Right lobe of liver (tissue), 6 donors: ENCODE measurements around the gene FILIP1L. TPM values are rescaled to one million over a fixed set of nuclear protein-coding genes. Genes with fewer than 3 reads are reported as not detected.

Experiments used
- ATAC-seq, 4 donors: fragments of 200-7000 bp; cut with Tn5 transposase; one replicate each; pipeline ENCODE4 v1.9.1; 2020; ENCODE audit warnings: mild to moderate bottlenecking in 4 of 4, moderate library complexity in 4 of 4
- DNase-seq, 3 donors: peaks; one replicate each; pipeline ENCODE4 v3.0.0-alpha.2; 2020
- H3K27ac ChIP-seq, 3 donors: fragments of 200-600 bp; one replicate each; pipeline ENCODE4 v1.8.0; 2022
- H3K27me3 ChIP-seq, 2 donors: fragments of 200-600 bp; one replicate each; pipeline ENCODE4 v1.8.0; 2022
- H3K36me3 ChIP-seq, 4 donors: fragments of 200-600 bp; sonication (generic) in 1 of 4; one replicate each; pipeline versions ENCODE4 v1.5.1 to v1.8.0; 2017 to 2022; ENCODE audit warnings: control low read depth in 1 of 4
- H3K4me1 ChIP-seq, 4 donors: fragments of 200-600 bp; sonication (generic) in 1 of 4; one replicate each; pipeline versions ENCODE4 v1.5.1 to v1.8.0; 2017 to 2022; ENCODE audit warnings: control low read depth in 1 of 4
- H3K4me3 ChIP-seq, 3 donors: fragments of 200-600 bp; one replicate each; pipeline ENCODE4 v1.8.0; 2022
- H3K9me3 ChIP-seq, 4 donors: fragments of 200-600 bp; sonication (generic) in 1 of 4; one replicate each; pipeline versions ENCODE4 v1.5.1 to v1.8.0; 2017 to 2022; ENCODE audit warnings: control low read depth in 1 of 4
- CTCF ChIP-seq, 4 donors: fragments of 200-600 bp in 3 of 4; fragments of 450-650 bp in 1 of 4; IDR thresholded peaks; one replicate each; pipeline versions ENCODE4 v1.5.1 to v1.8.0; 2016 to 2022; ENCODE audit warnings: antibody characterized with exemption in 4 of 4, mild to moderate bottlenecking in 2 of 4
- POLR2A ChIP-seq: fragments of 450-650 bp; IDR thresholded peaks from one replicate; pipeline ENCODE4 v1.6.1; 2017; ENCODE audit warnings: antibody characterized with exemption, mild to moderate bottlenecking
- WGBS: methylation state at CpG from one replicate; pipeline ENCODE4 v1.1.6; 2018; ENCODE audit warnings: low coverage, low lambda C conversion rate; ENCODE audit not compliant: insufficient coverage; ENCODE audit errors: missing lambda C conversion rate; 5-methylcytosine and 5-hydroxymethylcytosine counted together
- intact Hi-C, 2 donors: fragments of 100-400 bp; cut with DNase I; formaldehyde crosslinking; loops; one replicate each; pipeline versions ENCODE4 v1.11.2 to v1.14.1; 2022
- total RNA-seq, 6 experiments: library from RNA; depleted of rRNA in 2 of 6; stranded (reverse); fragments of >200 nt in 2 of 6; fragmentation: NEBNext Ultra II Directional in 3 of 6; extraction: Animal tissue kit (Norgen Biotek cat#: 25700) in 3 of 6; gene quantifications; one replicate each; pipeline versions ENCODE4 v1.1.0 to v1.2.4, GENCODE V29; 2016 to 2023
- donor health status: DM: no; HTN: yes; CAD: no.
- donor health status: DM: no; HTN: no; CAD: no.
- donor health status: DM: no; HTN: no; CAD: no.
- donor health status: DM: no; HTN: yes; CAD: no.
- donor health status: DM: no; HTN: yes; CAD: no.

The FILIP1L gene
- total RNA-seq, 6 experiments from 2014 or later: 0.97 to 10.8 (median 3.6) TPM

GRCh38 chr3:100117093-100117492, 2.8 kb upstream of the FILIP1L start:
- Histone ChIP-seq H3K27me3 (no peaks in the 10 kb centered on the region), H3K4me3 (no peak overlapping the region), H3K36me3 (no peaks in the 10 kb centered on the region), H3K9me3 (no peaks in the 10 kb centered on the region), H3K4me1 (no peaks in the 10 kb centered on the region), H3K27ac (no peak overlapping the region)
- DNase-seq (no peak), ATAC-seq (no peak)
- WGBS: 84% methylated on average over 4 of the region's 4 CpGs
- TF ChIP-seq CTCF (IDR thresholded peaks at IDR 0.05): no peak
- TF ChIP-seq POLR2A: no peak
- intact Hi-C loops: no loop called here

GRCh38 chr3:100113723-100114412, 433 bp downstream of the FILIP1L start:
- 86% methylated on average over 6 of the region's 7 CpGs for WGBS
- DNase-seq: no peak
- intact Hi-C loops: no loop called here
- H3K27ac ChIP-seq: no peak overlapping the region
- TF ChIP-seq CTCF (IDR thresholded peaks at IDR 0.05) (no peak), POLR2A (no peak)
- H3K27me3 ChIP-seq: no peaks in the 10 kb centered on the region
- no peaks in the 10 kb centered on the region for H3K9me3 ChIP-seq
- H3K4me1 ChIP-seq: no peaks in the 10 kb centered on the region
- H3K4me3 ChIP-seq: no peak overlapping the region
- H3K36me3 ChIP-seq: no peaks in the 10 kb centered on the region
- ATAC-seq: no peak

GRCh38 chr3:100111728-100112127, 2.6 kb downstream of the FILIP1L start:
- WGBS: 100% methylated on average over 1 of the region's 1 CpG
- peaks cover 0 to 11% (median 0%) of the 10 kb centered on the region in 4 donors for H3K4me1 ChIP-seq
- intact Hi-C loops: no loop called here
- no peaks in the 10 kb centered on the region for H3K27me3 ChIP-seq
- no peaks in the 10 kb centered on the region for H3K9me3 ChIP-seq
- H3K27ac ChIP-seq: no peak overlapping the region
- H3K4me3 ChIP-seq: no peak overlapping the region
- DNase-seq (no peak), ATAC-seq (no peak)
- TF ChIP-seq POLR2A (no peak), CTCF (IDR thresholded peaks at IDR 0.05) (no peak)
- H3K36me3 ChIP-seq: no peaks in the 10 kb centered on the region

DNA sequence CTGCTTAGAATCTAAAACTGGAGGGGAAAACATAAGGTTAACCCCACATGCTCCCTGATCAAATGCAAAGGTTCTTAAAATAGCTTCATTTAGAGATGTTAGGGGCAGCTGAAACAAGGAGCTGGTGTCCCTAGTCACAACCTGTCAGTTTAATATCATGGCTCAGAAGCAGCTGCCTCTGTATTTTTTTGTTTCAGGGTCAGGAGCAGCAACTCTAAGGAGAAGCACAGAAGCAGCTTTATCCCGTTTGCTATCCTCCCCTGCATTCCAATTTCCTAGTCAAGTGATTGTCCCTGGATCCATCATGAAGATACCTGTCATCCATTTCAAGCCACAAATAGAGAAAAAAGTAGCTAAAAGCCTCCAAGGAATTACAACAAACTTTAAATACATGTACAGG, 4.1 kb downstream of the FILIP1L start:
- intact Hi-C loops: no loop called here
- ATAC-seq (no peak), DNase-seq (no peak)
- H3K27me3 ChIP-seq: no peaks in the 10 kb centered on the region
- peaks cover 0 to 17% (median 2%) of the 10 kb centered on the region in 4 donors for H3K4me1 ChIP-seq
- H3K36me3 ChIP-seq: no peaks in the 10 kb centered on the region
- no peak overlapping the region for H3K27ac ChIP-seq
- no peak for TF ChIP-seq POLR2A
- WGBS: 71% methylated on average over 1 of the region's 1 CpG
- no peak overlapping the region for H3K4me3 ChIP-seq
- H3K9me3 ChIP-seq: no peaks in the 10 kb centered on the region

GRCh38 chr3:100108464-100109079, 5.7 kb downstream of the FILIP1L start:
- Histone ChIP-seq H3K9me3 (no peaks in the 10 kb centered on the region), H3K27me3 (no peaks in the 10 kb centered on the region), H3K4me1 (peaks cover 0 to 33% (median 9%) of the 10 kb centered on the region in 4 donors), H3K4me3 (peak overlapping the region in 2 of 3 donors; percentile 1 to 26), H3K27ac (peak overlapping the region in 2 of 3 donors; percentile 73 to 88), H3K36me3 (no peaks in the 10 kb centered on the region)
- peak; percentile 63 to 81 (median 75) for ATAC-seq
- WGBS: 28% methylated on average over 7 of the region's 7 CpGs
- TF ChIP-seq POLR2A: no peak
- TF ChIP-seq CTCF (IDR thresholded peaks at IDR 0.05): no peak
- intact Hi-C loops: no loop called here
- DNase-seq: peak; percentile 49 to 76 (median 73)
